Measurements from ENCODE around the gene MICU2. TPM values are rescaled to one million over a fixed set of nuclear protein-coding genes. Genes with fewer than 3 reads are reported as not detected.

Gene MICU2
- total and polyA plus RNA-seq, 2 experiments from 2014 or later: 51.0 to 122 TPM

DNA sequence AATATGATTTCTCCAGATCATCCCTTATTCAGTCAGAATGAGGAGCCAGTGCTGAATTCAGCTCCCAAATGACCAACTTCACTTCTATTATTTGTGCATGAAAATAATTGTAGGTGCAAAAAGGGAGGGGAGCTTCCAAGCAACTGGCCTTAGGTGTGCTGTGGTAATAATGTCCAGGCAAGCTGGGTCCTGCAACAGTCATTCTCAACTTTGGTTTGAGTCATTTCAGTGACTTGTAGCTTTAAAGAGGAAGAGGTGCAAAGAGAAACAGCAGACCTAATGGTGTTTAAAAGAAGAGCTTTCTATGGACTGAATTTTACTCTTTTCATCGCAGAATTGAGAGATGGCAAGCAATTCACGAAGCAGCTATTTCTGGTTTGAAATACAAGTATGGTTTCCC is 37.7 kb upstream of the MICU2 start:
- Histone ChIP-seq H3F3A (replicated peaks; ENCODE audit: low read depth) (no peaks in the 10 kb centered on the region), H3K36me3 (ENCODE audit: insufficient read depth) (no peaks in the 10 kb centered on the region), H3K27ac (ENCODE audit: low read depth) (no peak overlapping the region), H3K79me2 (replicated peaks; ENCODE audit: insufficient read depth) (no peaks in the 10 kb centered on the region), H2AFZ (no peak overlapping the region), H3K4me1 (ENCODE audit: insufficient read depth) (no peaks in the 10 kb centered on the region), H3K9me2 (ENCODE audit: insufficient read depth) (no peaks in the 10 kb centered on the region), H4K20me1 (replicated peaks; ENCODE audit: insufficient read depth) (no peaks in the 10 kb centered on the region), H3K4me2 (no peak overlapping the region), H3K4me3 (no peak overlapping the region), H3K27me3 (ENCODE audit: insufficient read depth) (no peaks in the 10 kb centered on the region)
- no peaks in the 10 kb centered on the region for H3K4me1 Mint-ChIP-seq
- DNase-seq (ENCODE audit: low spot score): no peak
- ATAC-seq: no peak
- H3K36me3 Mint-ChIP-seq (ENCODE audit: low read depth): no peaks in the 10 kb centered on the region
- H3K27ac Mint-ChIP-seq: no peak overlapping the region
- no peak overlapping the region for H3K4me3 Mint-ChIP-seq
- TF ChIP-seq NANOG (IDR thresholded peaks at IDR 0.05; ENCODE audit: borderline replicate concordance): no peak
- TF ChIP-seq, protein P1, sequence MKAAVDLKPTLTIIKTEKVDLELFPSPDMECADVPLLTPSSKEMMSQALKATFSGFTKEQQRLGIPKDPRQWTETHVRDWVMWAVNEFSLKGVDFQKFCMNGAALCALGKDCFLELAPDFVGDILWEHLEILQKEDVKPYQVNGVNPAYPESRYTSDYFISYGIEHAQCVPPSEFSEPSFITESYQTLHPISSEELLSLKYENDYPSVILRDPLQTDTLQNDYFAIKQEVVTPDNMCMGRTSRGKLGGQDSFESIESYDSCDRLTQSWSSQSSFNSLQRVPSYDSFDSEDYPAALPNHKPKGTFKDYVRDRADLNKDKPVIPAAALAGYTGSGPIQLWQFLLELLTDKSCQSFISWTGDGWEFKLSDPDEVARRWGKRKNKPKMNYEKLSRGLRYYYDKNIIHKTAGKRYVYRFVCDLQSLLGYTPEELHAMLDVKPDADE (IDR thresholded peaks at IDR 0.05): no peak
- no peak for TF ChIP-seq REST (IDR thresholded peaks at IDR 0.05; ENCODE audit: unreplicated experiment)
- no peak for TF ChIP-seq STAT1 (IDR thresholded peaks at IDR 0.05; ENCODE audit: unreplicated experiment)
- no peak for TF ChIP-seq ZNF114 (CRISPR knock-in tag; IDR thresholded peaks at IDR 0.05)
- no peak for TF ChIP-seq EZH2 (IDR thresholded peaks at IDR 0.05; ENCODE audit: low read depth, unreplicated experiment)
- TF ChIP-seq, protein P2, sequence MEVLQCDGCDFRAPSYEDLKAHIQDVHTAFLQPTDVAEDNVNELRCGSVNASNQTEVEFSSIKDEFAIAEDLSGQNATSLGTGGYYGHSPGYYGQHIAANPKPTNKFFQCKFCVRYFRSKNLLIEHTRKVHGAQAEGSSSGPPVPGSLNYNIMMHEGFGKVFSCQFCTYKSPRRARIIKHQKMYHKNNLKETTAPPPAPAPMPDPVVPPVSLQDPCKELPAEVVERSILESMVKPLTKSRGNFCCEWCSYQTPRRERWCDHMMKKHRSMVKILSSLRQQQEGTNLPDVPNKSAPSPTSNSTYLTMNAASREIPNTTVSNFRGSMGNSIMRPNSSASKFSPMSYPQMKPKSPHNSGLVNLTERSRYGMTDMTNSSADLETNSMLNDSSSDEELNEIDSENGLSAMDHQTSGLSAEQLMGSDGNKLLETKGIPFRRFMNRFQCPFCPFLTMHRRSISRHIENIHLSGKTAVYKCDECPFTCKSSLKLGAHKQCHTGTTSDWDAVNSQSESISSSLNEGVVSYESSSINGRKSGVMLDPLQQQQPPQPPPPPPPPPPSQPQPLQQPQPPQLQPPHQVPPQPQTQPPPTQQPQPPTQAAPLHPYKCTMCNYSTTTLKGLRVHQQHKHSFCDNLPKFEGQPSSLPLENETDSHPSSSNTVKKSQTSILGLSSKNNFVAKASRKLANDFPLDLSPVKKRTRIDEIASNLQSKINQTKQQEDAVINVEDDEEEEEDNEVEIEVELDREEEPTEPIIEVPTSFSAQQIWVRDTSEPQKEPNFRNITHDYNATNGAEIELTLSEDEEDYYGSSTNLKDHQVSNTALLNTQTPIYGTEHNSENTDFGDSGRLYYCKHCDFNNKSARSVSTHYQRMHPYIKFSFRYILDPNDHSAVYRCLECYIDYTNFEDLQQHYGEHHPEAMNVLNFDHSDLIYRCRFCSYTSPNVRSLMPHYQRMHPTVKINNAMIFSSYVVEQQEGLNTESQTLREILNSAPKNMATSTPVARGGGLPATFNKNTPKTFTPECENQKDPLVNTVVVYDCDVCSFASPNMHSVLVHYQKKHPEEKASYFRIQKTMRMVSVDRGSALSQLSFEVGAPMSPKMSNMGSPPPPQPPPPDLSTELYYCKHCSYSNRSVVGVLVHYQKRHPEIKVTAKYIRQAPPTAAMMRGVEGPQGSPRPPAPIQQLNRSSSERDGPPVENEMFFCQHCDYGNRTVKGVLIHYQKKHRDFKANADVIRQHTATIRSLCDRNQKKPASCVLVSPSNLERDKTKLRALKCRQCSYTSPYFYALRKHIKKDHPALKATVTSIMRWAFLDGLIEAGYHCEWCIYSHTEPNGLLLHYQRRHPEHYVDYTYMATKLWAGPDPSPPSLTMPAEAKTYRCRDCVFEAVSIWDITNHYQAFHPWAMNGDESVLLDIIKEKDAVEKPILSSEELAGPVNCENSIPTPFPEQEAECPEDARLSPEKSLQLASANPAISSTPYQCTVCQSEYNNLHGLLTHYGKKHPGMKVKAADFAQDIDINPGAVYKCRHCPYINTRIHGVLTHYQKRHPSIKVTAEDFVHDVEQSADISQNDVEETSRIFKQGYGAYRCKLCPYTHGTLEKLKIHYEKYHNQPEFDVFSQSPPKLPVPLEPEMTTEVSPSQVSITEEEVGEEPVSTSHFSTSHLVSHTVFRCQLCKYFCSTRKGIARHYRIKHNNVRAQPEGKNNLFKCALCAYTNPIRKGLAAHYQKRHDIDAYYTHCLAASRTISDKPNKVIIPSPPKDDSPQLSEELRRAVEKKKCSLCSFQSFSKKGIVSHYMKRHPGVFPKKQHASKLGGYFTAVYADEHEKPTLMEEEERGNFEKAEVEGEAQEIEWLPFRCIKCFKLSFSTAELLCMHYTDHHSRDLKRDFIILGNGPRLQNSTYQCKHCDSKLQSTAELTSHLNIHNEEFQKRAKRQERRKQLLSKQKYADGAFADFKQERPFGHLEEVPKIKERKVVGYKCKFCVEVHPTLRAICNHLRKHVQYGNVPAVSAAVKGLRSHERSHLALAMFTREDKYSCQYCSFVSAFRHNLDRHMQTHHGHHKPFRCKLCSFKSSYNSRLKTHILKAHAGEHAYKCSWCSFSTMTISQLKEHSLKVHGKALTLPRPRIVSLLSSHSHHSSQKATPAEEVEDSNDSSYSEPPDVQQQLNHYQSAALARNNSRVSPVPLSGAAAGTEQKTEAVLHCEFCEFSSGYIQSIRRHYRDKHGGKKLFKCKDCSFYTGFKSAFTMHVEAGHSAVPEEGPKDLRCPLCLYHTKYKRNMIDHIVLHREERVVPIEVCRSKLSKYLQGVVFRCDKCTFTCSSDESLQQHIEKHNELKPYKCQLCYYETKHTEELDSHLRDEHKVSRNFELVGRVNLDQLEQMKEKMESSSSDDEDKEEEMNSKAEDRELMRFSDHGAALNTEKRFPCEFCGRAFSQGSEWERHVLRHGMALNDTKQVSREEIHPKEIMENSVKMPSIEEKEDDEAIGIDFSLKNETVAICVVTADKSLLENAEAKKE (CRISPR knock-in tag; IDR thresholded peaks at IDR 0.05): no peak
- TF ChIP-seq CREB1 (CRISPR knock-in tag; IDR thresholded peaks at IDR 0.05; ENCODE audit: low read depth): no peak
- no peak for TF ChIP-seq ZNF331 (CRISPR knock-in tag; IDR thresholded peaks at IDR 0.05; ENCODE audit: low read depth)
- peaks cover 2% of the 10 kb centered on the region for H3K27me3 Mint-ChIP-seq (ENCODE audit: insufficient read depth, low read depth, poor library complexity)
- H3K9me3 Mint-ChIP-seq: no peaks in the 10 kb centered on the region; the same call in 2 of the 3 replicates

All from GM23338 (cell line).